IMR-90 (cell line): ENCODE data around the gene PCBP3. TPM values are rescaled to one million over a fixed set of nuclear protein-coding genes. Genes with fewer than 3 reads are reported as not detected.

Experiments
- ATAC-seq: fragments of 200-7000 bp; cut with Tn5 transposase; 2 replicates; pipeline ENCODE4 v1.9.1; 2020; ENCODE audit warnings: low read depth, mild to moderate bottlenecking, moderate library complexity
- BruUV-seq: library from RNA; stranded (reverse); fragments of 400-500 nt; replicated peaks from 2 replicates; lab custom pipeline; 2021; lab: Mats Ljungman, UMichigan
- CTCF ChIA-PET: fragments of 300-600 bp; formaldehyde crosslinking; extraction: SDS; loops from one replicate; lab custom pipeline; 2021; ENCODE audit warnings: antibody characterized with exemption; lab: Yijun Ruan, JAX
- POLR2A ChIA-PET: fragments of 300-600 bp; sonication (Branson Sonifier 250); formaldehyde crosslinking; loops from one replicate; lab custom pipeline; 2022; ENCODE audit warnings: antibody characterized with exemption; ENCODE audit not compliant: unreplicated experiment; lab: Charles Lee
- DNase-seq: peaks from one replicate; pipeline ENCODE4 v3.0.0; 2013
- H2AFZ ChIP-seq: replicated peaks from 2 replicates; pipeline ENCODE3; 2013; ENCODE audit warnings: low read length, mild to moderate bottlenecking; ENCODE audit not compliant: poor library complexity
- H2AK5ac ChIP-seq: 2 replicates; pipeline ENCODE4 v1.6.1; 2013; ENCODE audit warnings: low read depth, low read length, inconsistent platforms
- H2AK9ac ChIP-seq: replicated peaks from 2 replicates; pipeline ENCODE3; 2013; ENCODE audit warnings: mild to moderate bottlenecking, low read depth, low read length, moderate library complexity; ENCODE audit not compliant: poor library complexity
- H2BK120ac ChIP-seq: 2 replicates; pipeline ENCODE4 v1.6.1; 2013; ENCODE audit warnings: low read depth, low read length, inconsistent platforms
- H2BK15ac ChIP-seq: 3 replicates; pipeline ENCODE4 v1.6.1; 2013; ENCODE audit warnings: low read depth, low read length, inconsistent platforms
- H2BK20ac ChIP-seq: 2 replicates; pipeline ENCODE4 v1.6.1; 2013; ENCODE audit warnings: low read depth, mild to moderate bottlenecking, inconsistent platforms, low read length, moderate library complexity
- H2BK5ac ChIP-seq: 2 replicates; pipeline ENCODE4 v1.6.1; 2013; ENCODE audit warnings: mild to moderate bottlenecking, low read depth, low read length, inconsistent platforms; ENCODE audit not compliant: poor library complexity, severe bottlenecking
- H3K14ac ChIP-seq: replicated peaks from 2 replicates; pipeline ENCODE4 v1.6.1; 2013; ENCODE audit warnings: low read depth, low read length, inconsistent platforms
- H3K18ac ChIP-seq: 2 replicates; pipeline ENCODE4 v1.6.1; 2013; ENCODE audit warnings: low read depth, low read length, control low read depth
- H3K23ac ChIP-seq: 2 replicates; pipeline ENCODE4 v1.6.1; 2013; ENCODE audit warnings: low read depth, low read length, inconsistent platforms
- H3K27ac ChIP-seq: 2 replicates; pipeline ENCODE4 v1.5.1; 2013; ENCODE audit warnings: mild to moderate bottlenecking, control low read depth, low read length; ENCODE audit not compliant: insufficient read depth
- H3K27me3 ChIP-seq: 2 replicates; pipeline ENCODE4 v1.6.1; 2013; ENCODE audit warnings: low read length; ENCODE audit not compliant: control insufficient read depth, insufficient read depth
- H3K36me3 ChIP-seq: 2 replicates; pipeline ENCODE4 v1.6.1; 2013; ENCODE audit warnings: low read length, mixed read lengths; ENCODE audit not compliant: control insufficient read depth, insufficient read depth
- H3K4ac ChIP-seq: 2 replicates; pipeline ENCODE4 v1.6.1; 2013; ENCODE audit warnings: low read depth, low read length, inconsistent platforms
- H3K4me1 ChIP-seq: 2 replicates; pipeline ENCODE4 v1.6.1; 2013; ENCODE audit warnings: low read length, mixed read lengths; ENCODE audit not compliant: control insufficient read depth, insufficient read depth
- H3K4me2 ChIP-seq: 2 replicates; pipeline ENCODE4 v1.6.1; 2013; ENCODE audit warnings: low read depth, mild to moderate bottlenecking, control low read depth, low read length, moderate library complexity
- H3K4me3 ChIP-seq: 2 replicates; pipeline ENCODE4 v1.5.1; 2013; ENCODE audit warnings: low read depth, mild to moderate bottlenecking, control low read depth, low read length, moderate library complexity; ENCODE audit not compliant: insufficient read depth
- H3K56ac ChIP-seq: 2 replicates; pipeline ENCODE4 v1.6.1; 2013; ENCODE audit warnings: low read length, inconsistent platforms; ENCODE audit not compliant: insufficient read depth; ENCODE audit errors: extremely low read depth
- H3K79me1 ChIP-seq, 2 experiments: 2 replicates each; pipeline ENCODE4 v1.6.1; 2013; ENCODE audit warnings: low read length in 2 of 2, inconsistent platforms in 1 of 2, low read depth in 1 of 2
- H3K9ac ChIP-seq: 2 replicates; pipeline ENCODE4 v1.6.1; 2013; ENCODE audit warnings: low read depth, low read length, control low read depth
- H3K9me1 ChIP-seq: 2 replicates; pipeline ENCODE4 v1.6.1; 2013; ENCODE audit warnings: low read length, inconsistent platforms; ENCODE audit not compliant: insufficient read depth
- H3K9me3 ChIP-seq: 2 replicates; pipeline ENCODE4 v1.6.1; 2013; ENCODE audit warnings: low read length; ENCODE audit not compliant: control insufficient read depth, insufficient read depth
- H4K20me1 ChIP-seq: 2 replicates; pipeline ENCODE4 v1.6.1; 2013; ENCODE audit warnings: low read length, inconsistent platforms; ENCODE audit not compliant: insufficient read depth
- H4K5ac ChIP-seq: 2 replicates; pipeline ENCODE4 v1.6.1; 2013; ENCODE audit warnings: mild to moderate bottlenecking, low read depth, low read length, control low read depth
- H4K8ac ChIP-seq, 2 experiments: 2 replicates each; pipeline ENCODE4 v1.6.1; 2013; ENCODE audit warnings: low read depth in 2 of 2, low read length in 2 of 2, control low read depth in 1 of 2, inconsistent platforms in 1 of 2
- H4K91ac ChIP-seq: 2 replicates; pipeline ENCODE4 v1.6.1; 2013; ENCODE audit warnings: low read depth, low read length, inconsistent platforms; ENCODE audit not compliant: insufficient read depth
- BHLHE40 ChIP-seq: fragments of 150-350 bp; IDR thresholded peaks from 2 replicates; pipeline ENCODE4 v1.6.1; 2016; ENCODE audit warnings: mild to moderate bottlenecking, low read depth, low read length
- CEBPB ChIP-seq: IDR thresholded peaks from 2 replicates; pipeline ENCODE4 v1.6.1; 2012; ENCODE audit warnings: low read depth, low read length, improper control_type of control experiment
- CTCF ChIP-seq: conservative IDR thresholded peaks from 2 replicates; pipeline ENCODE4 v1.5.1; 2012; ENCODE audit warnings: mild to moderate bottlenecking, low read depth, low read length, improper control_type of control experiment
- ELK1 ChIP-seq: fragments of 150-350 bp; IDR thresholded peaks from 2 replicates; pipeline ENCODE4 v1.6.1; 2016; ENCODE audit warnings: low read depth, mild to moderate bottlenecking, low read length, moderate library complexity, borderline replicate concordance
- MAFK ChIP-seq: IDR thresholded peaks from 2 replicates; pipeline ENCODE4 v1.6.1; 2012; ENCODE audit warnings: low read depth, low read length, improper control_type of control experiment
- MXI1 ChIP-seq: IDR thresholded peaks from 2 replicates; pipeline ENCODE4 v1.6.1; 2012; ENCODE audit warnings: low read depth, mild to moderate bottlenecking, low read length, moderate library complexity, borderline replicate concordance
- NFE2L2 ChIP-seq: fragments of 150-350 bp; IDR thresholded peaks from 2 replicates; pipeline ENCODE4 v1.6.1; 2016; ENCODE audit warnings: low read depth, mild to moderate bottlenecking, low read length
- RCOR1 ChIP-seq: IDR thresholded peaks from 2 replicates; pipeline ENCODE4 v1.6.1; 2012; ENCODE audit warnings: mild to moderate bottlenecking, low read length, improper control_type of control experiment; ENCODE audit not compliant: insufficient replicate concordance
- RFX5 ChIP-seq: IDR thresholded peaks from 2 replicates; pipeline ENCODE4 v1.8.0; 2012; ENCODE audit warnings: low read depth, mild to moderate bottlenecking, low read length, moderate library complexity
- WGBS, 2 experiments: methylation state at CpG; one replicate each; pipeline versions ENCODE4 v1.1.5 to v1.1.7; 2013; ENCODE audit warnings: missing lambda C conversion rate in 2 of 2; ENCODE audit not compliant: insufficient read length in 1 of 2; ENCODE audit errors: extremely low coverage in 2 of 2; 5-methylcytosine and 5-hydroxymethylcytosine counted together
- dilution Hi-C: fragments of 300-500 bp; cut with HindIII; formaldehyde crosslinking; loops from one replicate; pipeline ENCODE4 v1.14.3; 2018; ENCODE audit warnings: low sequenced_read_pairs; ENCODE audit not compliant: unreplicated experiment
- in situ Hi-C: fragments of 300-500 bp; cut with MboI; formaldehyde crosslinking; loops from 3 replicates; pipeline ENCODE4 v1.14.3; 2019; ENCODE audit warnings: low sequenced_read_pairs, inconsistent platforms, mixed read lengths
- intact Hi-C: fragments of 100-400 bp; cut with micrococcal nuclease; formaldehyde crosslinking; loops from 2 replicates; pipeline ENCODE4 v1.10.0; 2022
- polyA plus RNA-seq, 3 experiments: library from polyadenylated mRNA; depleted of rRNA; stranded (reverse); fragments of >200 nt; gene quantifications; 2 replicates each; pipeline ENCODE4 v1.2.3, GENCODE V29; 2012; ENCODE audit warnings: low replicate concordance in 1 of 3
- total RNA-seq: library from RNA; depleted of rRNA; stranded (reverse); fragments of >200 nt; gene quantifications from 2 replicates; pipeline ENCODE4 v1.2.3, GENCODE V29; 2012

The PCBP3 gene
- total and polyA plus RNA-seq, 2 of the 4 experiments (the other 2 are of a cell fraction) = 2.9 to 3.9 TPM

GRCh38 chr21:45848331-45848730, 204.8 kb downstream of the PCBP3 start:
- no peak overlapping the region for H3K14ac ChIP-seq
- peaks cover 5% of the 10 kb centered on the region; the same call in 1 of the 2 replicates for H3K9me3 ChIP-seq
- no peak overlapping the region for H3K9ac ChIP-seq
- H3K18ac ChIP-seq = no peak overlapping the region
- no CpG with 5 or more reads among the region's 2 CpGs for WGBS, 2 experiments
- H4K8ac ChIP-seq = no peak overlapping the region
- no peaks in the 10 kb centered on the region for H3K27me3 ChIP-seq
- H2AK9ac ChIP-seq = no peak overlapping the region
- H2AK5ac ChIP-seq = no peak overlapping the region
- TF ChIP-seq CTCF (no peak), CEBPB (no peak), BHLHE40 (no peak), MXI1 (no peak), ELK1 (no peak), NFE2L2 (no peak), RCOR1 (no peak), MAFK (no peak), RFX5 (no peak)
- H2BK20ac ChIP-seq = no peak overlapping the region
- CTCF ChIA-PET = interaction anchor here (1.5 kb wide), 1 partner anchor 26 kb away, joined by 3 read pairs; no protein-coding TSS in a partner anchor
- ATAC-seq (no peak), DNase-seq (no peak)
- H3K4me2 ChIP-seq = no peak overlapping the region
- intact Hi-C loops = no loop called here
- H4K20me1 ChIP-seq = no peaks in the 10 kb centered on the region
- no peak overlapping the region for H3K4me3 ChIP-seq
- POLR2A ChIA-PET = no interaction called here
- H2BK5ac ChIP-seq = no peak overlapping the region
- no peak overlapping the region for H3K56ac ChIP-seq
- dilution Hi-C loops = no loop called here
- H4K91ac ChIP-seq = no peak overlapping the region
- H4K5ac ChIP-seq = no peak overlapping the region
- no peak overlapping the region for H2BK15ac ChIP-seq
- no peaks in the 10 kb centered on the region for H3K79me1 ChIP-seq
- H3K9me1 ChIP-seq = peaks cover 12% of the 10 kb centered on the region
- no peak overlapping the region for H3K23ac ChIP-seq
- peaks cover 3% of the 10 kb centered on the region for H3K4me1 ChIP-seq
- H2AFZ ChIP-seq = no peak overlapping the region
- H3K36me3 ChIP-seq = 0 out of 2 replicates have a peak, but pooled peaks cover 2% of the 10 kb centered on the region
- no peak overlapping the region for H3K4ac ChIP-seq
- H3K27ac ChIP-seq = no peak overlapping the region
- no TSS peak for BruUV-seq
- no peak overlapping the region for H2BK120ac ChIP-seq
- in situ Hi-C loops = no loop called here
